WERI-Rb-1 (cell line): ENCODE data around the gene ITGAL.
"Not testable (repeated sequence)": the region's sequence is repeated elsewhere in the genome, so short reads cannot be mapped to it uniquely, and the experiment has no call there.

ENCODE experiments used
- DNase-seq: peaks from one replicate; pipeline ENCODE4 v3.0.0-alpha.2; 2020
- H3K27ac ChIP-seq: fragments of 250-450 bp; sonication (Bioruptor Pico); 2 replicates; pipeline ENCODE4 v1.5.1; 2020; ENCODE audit warnings: mild to moderate bottlenecking, moderate library complexity
- H3K27me3 ChIP-seq: fragments of 250-450 bp; sonication (Bioruptor Pico); 2 replicates; pipeline ENCODE4 v1.5.1; 2021; ENCODE audit warnings: mild to moderate bottlenecking, low read depth, moderate library complexity; ENCODE audit not compliant: insufficient read depth, severe bottlenecking
- H3K36me3 ChIP-seq: fragments of 250-450 bp; sonication (Bioruptor Pico); 2 replicates; pipeline ENCODE4 v1.5.1; 2020; ENCODE audit warnings: mild to moderate bottlenecking, moderate library complexity
- H3K4me3 ChIP-seq: 2 replicates; pipeline ENCODE4 v1.5.1; 2011; ENCODE audit warnings: low read depth, mild to moderate bottlenecking, control low read depth, low read length
- H3K9me3 ChIP-seq: fragments of 250-450 bp; sonication (Bioruptor Pico); 2 replicates; pipeline ENCODE4 v1.5.1; 2021; ENCODE audit warnings: mild to moderate bottlenecking, moderate library complexity; ENCODE audit not compliant: severe bottlenecking
- TF ChIP-seq, protein P1 (sequence below): IDR thresholded peaks from 2 replicates; pipeline ENCODE4 v1.5.1; 2011; ENCODE audit warnings: low read depth, mild to moderate bottlenecking, control low read depth, inconsistent platforms, low read length

Gene ITGAL

DNA sequence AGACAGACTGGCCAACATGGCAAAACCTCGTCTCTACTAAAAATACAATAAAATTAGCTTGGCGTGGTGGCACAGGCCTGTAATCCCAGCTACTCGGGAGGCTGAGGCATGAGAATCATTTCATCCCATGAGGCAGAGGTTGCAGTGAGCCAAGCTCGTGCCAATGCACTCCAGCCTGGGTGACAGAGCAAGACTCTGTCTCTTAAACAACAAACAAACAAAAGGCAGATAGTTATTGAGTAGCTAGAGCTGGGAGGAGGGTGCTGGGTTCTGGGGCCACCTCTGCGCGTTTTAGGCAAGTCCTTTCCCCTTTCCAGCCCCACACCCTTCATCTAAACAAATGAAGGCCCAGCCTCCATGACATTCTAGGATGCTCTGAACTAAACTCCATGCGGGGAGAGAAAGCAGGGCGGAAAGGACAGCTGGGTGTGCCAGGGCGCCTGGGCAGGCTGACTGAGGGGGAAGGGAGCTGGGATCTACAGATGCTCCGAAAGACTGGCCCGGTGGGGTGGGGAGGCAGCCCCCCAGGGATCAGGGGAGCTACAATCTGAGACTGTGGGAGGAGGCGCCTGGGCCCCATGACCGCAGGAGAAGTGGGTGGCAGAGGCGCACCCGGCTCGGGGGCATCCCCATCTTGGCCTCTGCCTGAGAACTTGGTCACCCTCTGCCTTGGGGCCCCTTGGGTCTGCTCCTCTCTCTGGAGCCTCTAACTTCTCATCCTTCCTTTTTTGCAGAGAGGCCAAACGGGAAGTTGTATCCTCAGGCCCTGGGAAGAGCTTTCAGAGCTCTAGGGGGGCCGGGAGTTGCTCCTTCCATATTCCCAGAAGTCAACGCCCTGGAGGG, 910 bp downstream of the ITGAL start:
- no peaks in the 10 kb centered on the region for H3K27me3 ChIP-seq
- H3K9me3 ChIP-seq, result no peaks in the 10 kb centered on the region

DNA sequence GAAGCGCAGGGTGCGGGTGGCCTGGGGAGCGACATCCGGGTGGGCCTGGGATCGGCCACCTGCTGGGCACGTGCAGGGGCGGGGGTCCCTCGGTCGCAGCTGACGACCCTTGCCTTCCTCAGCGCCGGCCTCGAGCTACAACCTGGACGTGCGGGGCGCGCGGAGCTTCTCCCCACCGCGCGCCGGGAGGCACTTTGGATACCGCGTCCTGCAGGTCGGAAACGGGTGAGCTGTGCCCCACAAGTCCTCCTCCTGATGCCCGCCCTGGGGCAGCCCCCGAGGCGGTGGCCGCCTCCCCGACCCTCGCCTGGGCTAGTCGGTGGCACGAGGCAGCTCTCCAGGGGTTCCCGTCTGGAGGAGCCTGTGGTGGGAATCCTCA, 1.5 kb downstream of the ITGAL start:
- no peak overlapping the region for H3K4me3 ChIP-seq
- TF ChIP-seq, protein P1, sequence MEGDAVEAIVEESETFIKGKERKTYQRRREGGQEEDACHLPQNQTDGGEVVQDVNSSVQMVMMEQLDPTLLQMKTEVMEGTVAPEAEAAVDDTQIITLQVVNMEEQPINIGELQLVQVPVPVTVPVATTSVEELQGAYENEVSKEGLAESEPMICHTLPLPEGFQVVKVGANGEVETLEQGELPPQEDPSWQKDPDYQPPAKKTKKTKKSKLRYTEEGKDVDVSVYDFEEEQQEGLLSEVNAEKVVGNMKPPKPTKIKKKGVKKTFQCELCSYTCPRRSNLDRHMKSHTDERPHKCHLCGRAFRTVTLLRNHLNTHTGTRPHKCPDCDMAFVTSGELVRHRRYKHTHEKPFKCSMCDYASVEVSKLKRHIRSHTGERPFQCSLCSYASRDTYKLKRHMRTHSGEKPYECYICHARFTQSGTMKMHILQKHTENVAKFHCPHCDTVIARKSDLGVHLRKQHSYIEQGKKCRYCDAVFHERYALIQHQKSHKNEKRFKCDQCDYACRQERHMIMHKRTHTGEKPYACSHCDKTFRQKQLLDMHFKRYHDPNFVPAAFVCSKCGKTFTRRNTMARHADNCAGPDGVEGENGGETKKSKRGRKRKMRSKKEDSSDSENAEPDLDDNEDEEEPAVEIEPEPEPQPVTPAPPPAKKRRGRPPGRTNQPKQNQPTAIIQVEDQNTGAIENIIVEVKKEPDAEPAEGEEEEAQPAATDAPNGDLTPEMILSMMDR, result no peak
- H3K36me3 ChIP-seq, result no peaks in the 10 kb centered on the region
- no peaks in the 10 kb centered on the region for H3K9me3 ChIP-seq
- DNase-seq, result no peak
- no peak overlapping the region for H3K27ac ChIP-seq
- H3K27me3 ChIP-seq, result no peaks in the 10 kb centered on the region

More for the DNA sequence above, 910 bp downstream of the ITGAL start:
- Histone ChIP-seq H3K4me3 (no peak overlapping the region), H3K36me3 (no peaks in the 10 kb centered on the region), H3K27ac (no peak overlapping the region)
- TF ChIP-seq, protein P1, result no peak
- no peak for DNase-seq

GRCh38 chr16:30474684-30475083, 2.1 kb downstream of the ITGAL start:
- H3K4me3 ChIP-seq, result no peak overlapping the region
- H3K27me3 ChIP-seq, result no peaks in the 10 kb centered on the region
- H3K9me3 ChIP-seq, result no peaks in the 10 kb centered on the region
- H3K27ac ChIP-seq, result no peak overlapping the region
- DNase-seq, result no peak
- H3K36me3 ChIP-seq, result no peaks in the 10 kb centered on the region
- TF ChIP-seq, protein P1, result no peak

DNA sequence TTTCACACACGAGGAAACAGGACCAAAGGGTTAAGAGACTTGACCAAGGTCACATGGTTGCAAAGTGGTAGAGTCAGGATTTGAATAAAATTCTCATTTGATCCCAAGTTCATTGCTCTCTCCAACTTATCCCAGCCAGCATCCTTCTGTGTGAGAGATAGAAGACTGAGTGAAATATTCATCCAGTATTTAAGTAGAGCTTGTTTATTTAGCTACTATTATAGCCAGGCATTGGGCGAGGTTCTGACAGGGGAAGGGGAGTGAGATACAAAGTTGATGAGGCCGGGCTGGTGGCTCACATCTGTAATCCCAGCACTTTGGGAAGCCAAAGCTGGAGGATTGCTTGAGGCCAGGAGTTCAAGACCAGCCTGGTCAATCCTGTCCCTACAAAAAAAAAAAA, 4.4 kb downstream of the ITGAL start:
- no peak for DNase-seq
- TF ChIP-seq, protein P1, result no peak
- H3K9me3 ChIP-seq, result no peaks in the 10 kb centered on the region
- no peak overlapping the region for H3K4me3 ChIP-seq
- H3K27me3 ChIP-seq, result no peaks in the 10 kb centered on the region
- no peaks in the 10 kb centered on the region for H3K36me3 ChIP-seq
- H3K27ac ChIP-seq, result no peak overlapping the region

- not testable (repeated sequence) for H3K4me3 ChIP-seq, DNase-seq, H3K36me3 ChIP-seq, H3K9me3 ChIP-seq, H3K27ac ChIP-seq, H3K27me3 ChIP-seq
Observed at GRCh38 chr16:30477773-30478172, 5.2 kb downstream of the ITGAL start.

- no peaks in the 10 kb centered on the region for H3K27me3 ChIP-seq
- H3K4me3 ChIP-seq, result no peak overlapping the region
- TF ChIP-seq, protein P1, result no peak
- no peaks in the 10 kb centered on the region for H3K9me3 ChIP-seq
- no peak for DNase-seq
- H3K36me3 ChIP-seq, result no peaks in the 10 kb centered on the region
- no peak overlapping the region for H3K27ac ChIP-seq
Observed at GRCh38 chr16:30478766-30479478, 6.4 kb downstream of the ITGAL start.
